A549 (cell line): ENCODE data around the gene KCNQ5. TPM values are rescaled to one million over a fixed set of nuclear protein-coding genes. Genes with fewer than 3 reads are reported as not detected.

Experiments
- ATAC-seq, 2 experiments: fragments of 200-7000 bp in 1 of 2; fragments of >200 bp in 1 of 2; cut with Nextera tagmentation in 1 of 2; cut with Tn5 transposase in 1 of 2; 3 replicates each; pipeline versions ENCODE4 v1.8.0 to v1.9.1; 2018 to 2020; ENCODE audit warnings: mild to moderate bottlenecking in 1 of 2, moderate library complexity in 1 of 2
- CTCF ChIA-PET: fragments of 300-600 bp; sonication (Branson Sonifier 250); formaldehyde crosslinking; extraction: SDS; loops from one replicate; lab custom pipeline; 2021; ENCODE audit warnings: antibody characterized with exemption, inconsistent platforms; lab: Yijun Ruan, JAX
- POLR2A ChIA-PET: fragments of 350-600 bp; formaldehyde crosslinking; extraction: SDS; loops from one replicate; lab custom pipeline; 2021; ENCODE audit warnings: antibody characterized with exemption, inconsistent platforms; lab: Yijun Ruan, JAX
- DNase-seq, 2 experiments: peaks; one replicate each; pipeline versions ENCODE4 v3.0.0 to v3.0.0-alpha.2; 2011 to 2016; ENCODE audit warnings: low read depth in 1 of 2, low spot score in 1 of 2
- FAIRE-seq: peaks from 2 replicates; lab custom pipeline; 2011; peaks lifted over from hg19 to GRCh38; lab: Jason Lieb, UNC
- H3K27ac ChIP-seq, 2 experiments: fragments of >200 bp; sonication (Bioruptor Twin); formaldehyde crosslinking; 3 replicates each; pipeline ENCODE4 v1.5.1; 2016 to 2017
- H3K4me1 ChIP-seq: fragments of >200 bp; sonication (Bioruptor Twin); formaldehyde crosslinking; 3 replicates; pipeline ENCODE4 v1.6.1; 2016
- H3K4me2 ChIP-seq: fragments of >200 bp; sonication (Bioruptor Twin); formaldehyde crosslinking; 3 replicates; pipeline ENCODE4 v1.6.1; 2016
- H3K4me3 ChIP-seq: fragments of >200 bp; sonication (Bioruptor Twin); formaldehyde crosslinking; 3 replicates; pipeline ENCODE4 v1.5.1; 2016
- H3K9me3 ChIP-seq: fragments of >200 bp; sonication (Bioruptor Twin); formaldehyde crosslinking; 3 replicates; pipeline ENCODE4 v1.6.1; 2016
- CBX2 ChIP-seq: fragments of 200-600 bp; sonication (generic); IDR thresholded peaks from 2 replicates; pipeline ENCODE4 v1.6.1; 2016; ENCODE audit warnings: low read depth, mild to moderate bottlenecking, borderline replicate concordance
- CBX8 ChIP-seq: fragments of 200-600 bp; sonication (generic); IDR thresholded peaks from 2 replicates; pipeline ENCODE4 v1.6.1; 2016
- EHMT2 ChIP-seq: fragments of 200-600 bp; sonication (generic); IDR thresholded peaks from 2 replicates; pipeline ENCODE4 v1.6.1; 2016; ENCODE audit warnings: antibody characterized with exemption, low read depth, mild to moderate bottlenecking, moderate library complexity
- ESRRA ChIP-seq: fragments of 150-350 bp; IDR thresholded peaks from 2 replicates; pipeline ENCODE4 v1.6.1; 2014; ENCODE audit warnings: mild to moderate bottlenecking, low read length, borderline replicate concordance
- FOSL2 ChIP-seq, 2 experiments: fragments of 450-650 bp in 1 of 2; fragments of >200 bp in 1 of 2; sonication (Bioruptor Twin) in 1 of 2; formaldehyde crosslinking; IDR thresholded peaks; 2 replicates each; pipeline versions ENCODE4 v1.5.0 to v1.6.1; 2016 to 2020; ENCODE audit warnings: mild to moderate bottlenecking in 1 of 2, moderate library complexity in 1 of 2
- HEYL ChIP-seq: fragments of 250-450 bp; sonication (Bioruptor Pico); IDR thresholded peaks from 2 replicates; pipeline ENCODE4 v1.8.0; 2021; ENCODE audit warnings: mild to moderate bottlenecking, moderate library complexity
- MAFK ChIP-seq: fragments of 450-650 bp; IDR thresholded peaks from 2 replicates; pipeline ENCODE4 v1.6.1; 2014; ENCODE audit not compliant: partially characterized antibody
- MAX ChIP-seq: IDR thresholded peaks from 2 replicates; pipeline ENCODE4 v1.6.1; 2012
- NFE2L2 ChIP-seq: fragments of 150-350 bp; conservative IDR thresholded peaks from 2 replicates; pipeline ENCODE4 v1.6.1; 2014; ENCODE audit warnings: low read length
- NR3C1 ChIP-seq: fragments of >200 bp; sonication (Bioruptor Twin); formaldehyde crosslinking; IDR thresholded peaks from 3 replicates; pipeline ENCODE4 v1.6.1; 2017
- RAD21 ChIP-seq, 2 experiments: fragments of >200 bp in 1 of 2; sonication (Bioruptor Twin) in 1 of 2; formaldehyde crosslinking in 1 of 2; IDR thresholded peaks in 1 of 2; conservative IDR thresholded peaks in 1 of 2; 2 replicates in 1 of 2; 3 replicates in 1 of 2; pipeline ENCODE4 v1.6.1; 2012 to 2018; ENCODE audit warnings: inconsistent platforms in 1 of 2
- SMC3 ChIP-seq: fragments of >200 bp; sonication (Bioruptor Twin); formaldehyde crosslinking; IDR thresholded peaks from 3 replicates; pipeline ENCODE4 v1.6.1; 2018; ENCODE audit warnings: inconsistent platforms
- ZC3H11A ChIP-seq: fragments of 450-650 bp; IDR thresholded peaks from 2 replicates; pipeline ENCODE4 v1.6.1; 2014; ENCODE audit warnings: antibody characterized with exemption, mild to moderate bottlenecking
- ZFP36 ChIP-seq: fragments of 450-650 bp; IDR thresholded peaks from 2 replicates; pipeline ENCODE4 v1.6.1; 2014; ENCODE audit warnings: borderline replicate concordance; ENCODE audit not compliant: partially characterized antibody
- ZNF302 ChIP-seq: fragments of 250-450 bp; sonication (Bioruptor Pico); IDR thresholded peaks from 2 replicates; pipeline ENCODE4 v1.9.0; 2021; ENCODE audit warnings: inconsistent platforms, mild to moderate bottlenecking, moderate library complexity
- WGBS: methylation state at CpG from one replicate; pipeline ENCODE4 v1.1.6; 2017; ENCODE audit errors: missing lambda C conversion rate; 5-methylcytosine and 5-hydroxymethylcytosine counted together
- polyA plus RNA-seq, 4 experiments: library from polyadenylated mRNA; depleted of rRNA in 3 of 4; stranded (reverse); fragments of >200 nt; fragmentation: RNase III in 1 of 4; extraction: RNeasy Plus Mini Kit Qiagen cat#74134 plus additional on column Dnase treatment in 1 of 4; gene quantifications; 2 replicates in 3 of 4; 3 replicates in 1 of 4; pipeline ENCODE4 v1.2.3, GENCODE V29; 2011 to 2017
- TF ChIP-seq, protein P1 (sequence below): fragments of 250-450 bp; sonication (Bioruptor Pico); IDR thresholded peaks from 2 replicates; pipeline ENCODE4 v1.5.0; 2020; ENCODE audit warnings: low read depth, mild to moderate bottlenecking, moderate library complexity
- TF ChIP-seq, protein P2 (sequence below): fragments of >200 bp; sonication (Bioruptor Twin); formaldehyde crosslinking; IDR thresholded peaks from 3 replicates; pipeline ENCODE4 v1.5.1; 2016

KCNQ5 gene
- polyA plus RNA-seq, 2 of the 4 experiments (the other 2 are of a cell fraction) = 1.2 to 1.3 TPM

GRCh38 chr6:73123632-73124329 is 501.9 kb downstream of the KCNQ5 start:
- Histone ChIP-seq H3K27ac (no peak overlapping the region), H3K9me3 (no peaks in the 10 kb centered on the region), H3K4me2 (no peak overlapping the region), H3K4me3 (no peak overlapping the region), H3K4me1 (no peaks in the 10 kb centered on the region)
- CTCF ChIA-PET = interaction anchor here (1.0 kb wide), 1 partner anchor 501 kb away, joined by 3 read pairs; no protein-coding TSS in a partner anchor
- 49% methylated on average over 2 of the region's 2 CpGs for WGBS
- DNase-seq (no peak), FAIRE-seq (no peak), ATAC-seq (no peak)
- POLR2A ChIA-PET = no interaction called here
- no peak for TF ChIP-seq ZNF302 (CRISPR knock-in tag)
- no peak for TF ChIP-seq MAFK
- TF ChIP-seq FOSL2 (IDR thresholded peaks at IDR 0.05) = no peak
- TF ChIP-seq FOSL2 (CRISPR knock-in tag; IDR thresholded peaks at IDR 0.05) = no peak
- TF ChIP-seq ZC3H11A = no peak
- no peak for TF ChIP-seq NR3C1
- TF ChIP-seq ZFP36 = no peak

GRCh38 chr6:73129653-73130443 is 508.0 kb downstream of the KCNQ5 start:
- ChIA-PET POLR2A (interaction anchor here (0.5 kb wide), 1 partner anchor 282 kb away, joined by 3 read pairs; no protein-coding TSS in a partner anchor), CTCF (interaction anchor here (0.6 to 8.7 kb wide), 33 partner anchors 8 to 720 kb away, joined by 3 to 125 read pairs (median 4); partner anchors contain the start of gene KCNQ5)
- H3K27ac ChIP-seq = peak overlapping the region in 1 of 2 experiments; percentile 61; a peak in 1 of 6 replicates
- TF ChIP-seq, protein P1, sequence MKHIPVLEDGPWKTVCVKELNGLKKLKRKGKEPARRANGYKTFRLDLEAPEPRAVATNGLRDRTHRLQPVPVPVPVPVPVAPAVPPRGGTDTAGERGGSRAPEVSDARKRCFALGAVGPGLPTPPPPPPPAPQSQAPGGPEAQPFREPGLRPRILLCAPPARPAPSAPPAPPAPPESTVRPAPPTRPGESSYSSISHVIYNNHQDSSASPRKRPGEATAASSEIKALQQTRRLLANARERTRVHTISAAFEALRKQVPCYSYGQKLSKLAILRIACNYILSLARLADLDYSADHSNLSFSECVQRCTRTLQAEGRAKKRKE = no peak
- TF ChIP-seq EHMT2 = no peak
- TF ChIP-seq MAX = no peak
- TF ChIP-seq HEYL = no peak
- peak; percentile 96 for TF ChIP-seq SMC3
- TF ChIP-seq RAD21 (conservative IDR thresholded peaks at IDR 0.05 in 1 of 2, IDR thresholded peaks at IDR 0.05 in 1 of 2) = peak; percentile 95 to 97
- no peak for TF ChIP-seq CBX2
- TF ChIP-seq, protein P2, sequence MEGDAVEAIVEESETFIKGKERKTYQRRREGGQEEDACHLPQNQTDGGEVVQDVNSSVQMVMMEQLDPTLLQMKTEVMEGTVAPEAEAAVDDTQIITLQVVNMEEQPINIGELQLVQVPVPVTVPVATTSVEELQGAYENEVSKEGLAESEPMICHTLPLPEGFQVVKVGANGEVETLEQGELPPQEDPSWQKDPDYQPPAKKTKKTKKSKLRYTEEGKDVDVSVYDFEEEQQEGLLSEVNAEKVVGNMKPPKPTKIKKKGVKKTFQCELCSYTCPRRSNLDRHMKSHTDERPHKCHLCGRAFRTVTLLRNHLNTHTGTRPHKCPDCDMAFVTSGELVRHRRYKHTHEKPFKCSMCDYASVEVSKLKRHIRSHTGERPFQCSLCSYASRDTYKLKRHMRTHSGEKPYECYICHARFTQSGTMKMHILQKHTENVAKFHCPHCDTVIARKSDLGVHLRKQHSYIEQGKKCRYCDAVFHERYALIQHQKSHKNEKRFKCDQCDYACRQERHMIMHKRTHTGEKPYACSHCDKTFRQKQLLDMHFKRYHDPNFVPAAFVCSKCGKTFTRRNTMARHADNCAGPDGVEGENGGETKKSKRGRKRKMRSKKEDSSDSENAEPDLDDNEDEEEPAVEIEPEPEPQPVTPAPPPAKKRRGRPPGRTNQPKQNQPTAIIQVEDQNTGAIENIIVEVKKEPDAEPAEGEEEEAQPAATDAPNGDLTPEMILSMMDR = peak; percentile 90
- no peak for TF ChIP-seq ESRRA
- TF ChIP-seq NFE2L2 = no peak
- H3K9me3 ChIP-seq = no peaks in the 10 kb centered on the region
- no peak for FAIRE-seq
- no peaks in the 10 kb centered on the region; the same call in 2 of the 3 replicates for H3K4me1 ChIP-seq
- peak overlapping the region; percentile 56 for H3K4me2 ChIP-seq
- DNase-seq = peak; percentile 37 to 61
- ATAC-seq = peak; percentile 99
- H3K4me3 ChIP-seq = no peak overlapping the region
- WGBS = 9% methylated on average over 14 of the region's 14 CpGs

DNA sequence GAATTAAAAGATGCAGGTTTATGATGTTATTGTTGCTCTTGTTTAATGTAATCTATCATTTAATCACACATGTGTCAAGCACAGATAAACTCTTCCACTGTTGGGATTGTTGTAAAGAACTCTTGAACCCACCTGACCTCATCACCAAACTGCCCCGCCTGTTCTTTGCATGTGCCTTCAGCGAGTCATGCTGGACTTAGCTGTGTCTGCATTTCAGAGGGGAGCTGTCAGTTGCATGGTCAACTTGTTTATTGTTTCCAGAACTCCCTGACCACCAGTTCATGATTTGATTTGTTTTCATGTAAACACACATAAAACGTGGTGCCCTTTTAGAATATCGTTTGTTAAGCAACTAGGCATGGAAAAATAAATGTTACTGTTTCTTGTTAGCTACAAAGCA is 509.8 kb downstream of the KCNQ5 start:
- CTCF ChIA-PET = interaction anchor here (0.7 to 8.7 kb wide), 3 partner anchors 11 to 720 kb away, joined by 3 to 125 read pairs (median 12); partner anchors contain the start of gene KCNQ5
- POLR2A ChIA-PET = no interaction called here

More for the DNA sequence above, 509.8 kb downstream of the KCNQ5 start:
- Histone ChIP-seq H3K4me2 (no peak overlapping the region), H3K9me3 (no peaks in the 10 kb centered on the region), H3K4me1 (no peaks in the 10 kb centered on the region; the same call in 2 of the 3 replicates), H3K27ac (no peak overlapping the region), H3K4me3 (no peak overlapping the region)
- 42% methylated on average over 4 of the region's 4 CpGs for WGBS
- FAIRE-seq = no peak
- TF ChIP-seq CBX2 (no peak), CBX8 (no peak)
- no peak for ATAC-seq
- DNase-seq = no peak
